Renal cortical epithelial cell (primary cell): Measurements from ENCODE around the gene ADCY9. TPM values are rescaled to one million over a fixed set of nuclear protein-coding genes. Genes with fewer than 3 reads are reported as not detected.
"Not testable (repeated sequence)": the region's sequence is repeated elsewhere in the genome, so short reads cannot be mapped to it uniquely, and the experiment has no call there.

Experiments used
- DNase-seq: peaks from one replicate; pipeline ENCODE4 v3.0.0-alpha.2; 2011; ENCODE audit warnings: low read depth
- total RNA-seq: library from RNA; depleted of rRNA; stranded (reverse); fragments of >200 nt; gene quantifications from 2 replicates; pipeline ENCODE4 v1.2.3, GENCODE V29; 2014

ADCY9 gene
- total RNA-seq, 1 donor from 2014 or later, result 20.2 TPM

DNA sequence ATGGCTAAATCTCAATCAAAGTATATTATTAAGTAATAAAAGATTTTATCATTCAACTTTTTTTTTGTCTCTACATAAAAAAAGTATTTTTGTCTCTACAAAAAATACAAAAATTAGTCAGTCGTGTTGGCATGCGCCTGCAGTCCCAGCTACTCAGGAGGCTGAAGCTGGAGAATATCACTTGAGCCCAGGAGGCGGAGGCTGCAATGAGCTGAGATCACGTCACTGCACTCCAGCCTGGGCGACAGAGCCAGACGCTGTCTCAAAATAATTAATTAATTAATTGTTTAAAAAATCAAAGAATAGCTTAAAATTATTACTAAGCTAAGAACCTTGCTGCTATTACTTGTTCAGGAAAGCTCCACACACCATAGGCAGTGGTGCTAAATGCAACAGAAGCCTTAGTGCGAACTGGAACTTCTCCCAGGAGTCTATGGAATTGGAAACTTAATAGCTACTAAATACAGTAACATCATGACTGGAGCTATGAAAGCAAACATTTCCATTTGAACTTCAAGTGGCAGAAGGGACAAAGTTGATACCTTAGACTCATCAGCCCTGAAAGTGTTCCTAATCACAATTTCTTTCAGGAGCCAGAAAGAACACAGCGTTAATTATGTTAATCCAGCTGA lies 22.6 kb downstream of the ADCY9 start:
- DNase-seq, result no peak

DNA sequence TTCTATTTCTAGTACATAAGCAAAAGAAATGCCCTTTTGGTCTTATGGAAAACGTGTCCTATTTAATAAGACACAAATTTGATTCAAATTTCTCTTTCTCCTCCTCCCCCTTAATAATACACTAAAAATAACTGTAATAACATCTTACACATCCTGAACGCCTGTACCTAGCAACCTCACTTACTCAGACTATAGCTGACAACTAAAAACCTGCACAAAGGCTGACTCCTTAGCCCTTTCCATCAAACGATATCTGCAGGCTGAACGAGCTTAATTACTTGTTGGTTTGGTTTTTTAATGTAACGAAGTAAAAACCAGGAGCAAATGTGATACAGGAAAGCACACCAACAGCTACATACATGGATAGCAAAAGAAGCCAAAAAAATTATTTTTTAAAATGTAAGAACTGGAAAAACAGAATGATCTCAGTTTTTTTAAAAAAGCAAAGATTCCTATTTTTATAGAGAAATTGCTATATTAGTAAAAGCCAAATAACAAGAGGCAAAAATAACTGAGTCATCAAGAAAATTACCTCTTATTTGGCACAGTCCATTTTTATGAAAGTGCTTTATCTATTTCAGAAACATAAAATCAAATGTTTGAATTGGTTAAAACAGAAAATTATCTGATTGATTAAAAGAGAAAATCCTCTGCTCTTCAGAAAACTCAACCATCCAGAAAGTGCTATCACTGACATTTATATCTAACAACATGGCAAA lies 23.5 kb downstream of the ADCY9 start:
- no peak for DNase-seq

DNA sequence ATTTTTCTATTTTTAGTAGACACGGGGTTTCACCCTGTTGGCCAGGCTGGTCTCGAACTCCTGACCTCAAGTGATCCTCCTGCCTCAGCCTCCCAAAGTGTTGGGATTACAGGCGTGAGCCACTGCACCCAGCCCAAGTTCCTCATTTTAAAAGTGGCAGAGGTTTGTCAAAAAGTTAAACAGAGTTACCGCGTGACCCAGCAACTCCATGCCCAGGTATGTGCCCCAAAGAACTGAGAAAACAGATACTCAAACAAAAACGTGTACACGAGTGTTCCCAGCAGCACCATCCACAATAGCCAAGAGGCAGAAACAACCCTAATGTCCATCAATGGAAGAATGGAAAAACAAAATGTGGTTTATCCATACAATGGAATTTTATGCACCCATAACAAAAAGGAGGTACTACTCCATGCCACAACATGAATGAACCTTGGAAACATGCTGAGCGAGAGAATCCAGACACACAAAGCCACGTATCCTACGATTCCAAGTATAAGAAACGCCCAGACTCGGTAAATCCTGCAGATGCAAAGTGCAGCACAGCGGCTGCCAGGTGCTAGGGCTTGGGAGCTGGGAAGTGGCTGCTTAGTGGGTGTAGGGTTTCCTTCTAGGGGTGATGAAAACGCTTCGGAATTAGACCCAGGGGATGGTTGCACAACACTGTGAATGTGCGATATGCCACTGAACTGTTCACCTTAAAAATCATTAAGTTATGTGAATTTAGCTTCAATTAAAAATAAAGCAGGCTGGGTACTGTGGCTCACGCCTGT lies 24.8 kb downstream of the ADCY9 start:
- DNase-seq, result no peak

DNA sequence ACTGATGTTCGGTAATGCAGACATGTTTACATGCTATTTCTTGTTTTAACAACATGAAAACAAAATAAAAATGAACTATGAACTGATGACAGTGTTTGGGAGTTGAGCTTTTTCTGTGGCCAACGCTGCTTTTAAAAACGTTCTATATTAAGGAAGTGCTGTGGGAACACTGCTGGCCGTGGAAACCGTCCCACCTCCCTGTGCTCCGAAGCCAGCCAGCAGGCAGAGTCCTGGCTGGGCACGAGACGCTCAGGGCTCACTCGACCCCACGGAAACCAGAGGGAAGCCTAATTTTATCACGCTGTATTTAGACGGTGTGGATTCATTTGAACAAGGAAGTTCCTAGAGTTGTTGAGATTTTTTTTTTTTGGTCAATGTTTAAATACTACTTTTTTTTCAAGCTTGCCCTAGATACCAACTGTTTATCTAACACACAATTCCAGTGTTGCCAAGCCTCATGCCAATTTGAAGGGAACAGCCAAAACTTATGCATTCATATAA lies 25.8 kb downstream of the ADCY9 start:
- DNase-seq, result peak; percentile 61

DNA sequence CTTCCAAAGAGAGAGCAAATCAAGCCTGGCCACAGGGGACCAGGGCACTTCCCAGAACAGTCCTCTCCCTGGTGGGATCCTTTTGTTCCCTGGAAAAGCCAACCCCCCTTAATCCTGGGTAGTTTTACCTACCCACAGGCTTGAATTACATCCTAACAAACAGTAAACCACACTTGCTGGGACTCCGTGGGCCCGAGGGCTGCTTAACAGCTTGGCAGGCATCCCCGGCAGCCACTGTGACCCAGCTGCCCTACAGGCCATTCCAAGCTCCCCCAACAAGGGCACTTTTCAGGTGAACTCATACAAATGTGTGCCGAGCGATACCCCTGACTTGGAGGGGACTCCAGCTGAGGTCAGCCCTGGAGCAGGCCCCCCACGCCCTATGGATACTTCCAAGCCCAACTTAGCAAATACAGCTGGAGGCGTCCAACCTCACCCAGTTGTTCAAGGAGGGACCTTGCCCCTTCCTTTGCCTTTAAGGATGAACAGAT lies 26.4 kb downstream of the ADCY9 start:
- DNase-seq, result no peak

DNA sequence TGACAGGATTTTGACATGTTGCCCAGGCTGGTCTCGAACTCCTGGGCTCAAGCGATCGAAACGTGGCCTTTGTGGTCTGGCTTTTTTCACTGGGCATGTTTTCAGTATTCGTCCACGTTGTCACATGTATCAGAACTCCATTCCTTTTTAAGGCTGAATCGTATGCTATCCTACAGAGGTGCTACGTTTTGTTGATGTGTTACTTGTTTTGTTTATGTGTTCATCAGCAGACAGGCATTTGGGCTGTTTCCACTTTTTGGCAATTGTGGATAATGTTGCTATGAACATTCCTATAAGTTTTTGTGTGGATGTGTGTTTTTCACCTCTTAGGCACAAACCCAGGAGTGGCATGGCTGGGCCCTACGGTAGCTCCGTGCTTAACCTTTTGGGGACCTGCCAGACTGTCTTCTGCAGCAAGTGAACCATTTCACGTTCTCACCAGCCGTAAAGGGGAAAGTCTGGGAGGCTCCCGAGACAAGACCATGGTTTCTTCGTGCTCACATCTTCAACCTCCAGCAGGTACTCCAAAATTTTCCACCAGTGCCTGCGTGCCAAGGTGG lies 26.9 kb downstream of the ADCY9 start:
- DNase-seq, result no peak

DNA sequence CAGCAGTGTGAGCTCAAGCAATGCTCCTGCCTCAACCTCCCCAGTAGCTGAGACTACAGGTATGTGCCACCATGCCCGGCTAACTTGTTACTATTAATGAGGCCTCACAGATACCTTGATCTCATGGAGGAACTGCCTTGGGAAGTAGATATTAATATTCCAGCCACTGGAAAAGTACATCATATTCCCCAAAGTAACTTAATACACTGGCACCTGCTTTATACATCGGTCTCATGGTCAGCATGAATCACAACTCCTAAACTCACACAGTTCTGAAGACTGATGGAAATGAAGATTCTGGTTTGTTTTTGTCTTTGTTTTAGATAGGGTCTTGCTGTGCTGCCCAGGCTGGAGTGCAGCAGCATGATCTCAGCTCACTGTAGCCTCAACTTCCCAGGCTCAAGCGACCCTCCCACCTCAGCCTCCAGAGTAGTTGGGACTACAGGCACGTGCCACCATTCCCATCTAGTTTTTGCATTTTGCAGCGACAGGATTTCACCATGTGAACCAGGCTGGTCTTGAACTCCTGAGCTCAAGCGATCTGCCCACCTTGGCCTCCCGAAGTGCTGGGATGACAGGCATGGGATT lies 28.2 kb downstream of the ADCY9 start:
- no peak for DNase-seq

DNA sequence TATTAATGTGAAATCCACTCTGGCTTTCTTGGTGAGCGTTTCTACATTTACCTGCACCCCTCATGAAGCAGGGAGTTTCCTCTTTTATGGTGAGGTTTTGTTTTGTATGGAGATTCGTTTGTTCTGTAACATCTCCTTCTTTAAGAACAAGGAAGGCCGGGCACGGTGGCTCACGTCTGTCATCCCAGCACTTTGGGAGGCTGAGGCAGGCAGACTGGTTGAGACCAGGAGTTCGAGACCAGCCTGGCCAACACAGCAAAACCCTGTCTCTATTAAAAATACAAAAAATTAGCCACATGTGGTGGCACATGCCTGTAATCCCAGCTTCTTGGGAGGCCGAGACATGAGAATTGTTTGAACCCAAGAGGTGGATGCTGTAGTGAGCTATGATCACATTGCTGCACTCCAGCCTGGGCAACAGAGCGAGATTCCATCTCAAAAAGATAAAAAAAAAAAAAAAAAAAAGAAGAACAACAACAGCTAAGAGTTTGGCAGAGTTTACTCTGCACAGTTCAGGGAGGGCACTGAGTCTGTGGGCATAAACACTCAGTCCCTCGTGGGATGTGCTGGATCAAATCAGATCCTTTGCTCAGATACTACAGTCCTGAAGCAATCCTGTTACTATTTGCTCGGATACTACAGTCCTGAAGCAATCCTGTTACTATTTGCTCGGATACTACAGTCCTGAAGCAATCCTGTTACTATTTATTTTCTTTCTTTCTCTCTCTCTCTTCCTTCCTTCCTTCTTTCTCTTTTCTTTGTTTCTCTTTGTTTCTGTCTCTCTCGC lies 28.9 kb downstream of the ADCY9 start:
- no peak for DNase-seq

DNA sequence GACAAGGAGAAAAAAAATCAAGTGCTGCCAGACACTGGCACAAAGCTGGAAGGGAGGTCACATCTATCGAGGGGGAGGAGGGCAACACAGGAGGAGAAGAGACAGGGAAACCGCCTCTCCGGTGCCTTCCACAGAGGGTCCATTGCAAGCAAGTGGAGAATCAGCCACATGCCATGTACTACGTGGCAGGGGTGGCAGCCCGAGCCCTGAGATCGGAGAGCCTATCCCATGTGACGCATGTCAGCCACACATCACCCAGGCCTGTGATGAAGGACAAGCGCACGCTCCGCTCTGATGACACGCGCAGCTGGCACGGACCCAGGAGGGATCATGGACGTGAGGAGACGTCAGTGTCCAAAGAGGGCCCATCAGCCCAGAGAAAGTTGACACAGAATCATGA lies 30.1 kb downstream of the ADCY9 start:
- no peak for DNase-seq

DNA sequence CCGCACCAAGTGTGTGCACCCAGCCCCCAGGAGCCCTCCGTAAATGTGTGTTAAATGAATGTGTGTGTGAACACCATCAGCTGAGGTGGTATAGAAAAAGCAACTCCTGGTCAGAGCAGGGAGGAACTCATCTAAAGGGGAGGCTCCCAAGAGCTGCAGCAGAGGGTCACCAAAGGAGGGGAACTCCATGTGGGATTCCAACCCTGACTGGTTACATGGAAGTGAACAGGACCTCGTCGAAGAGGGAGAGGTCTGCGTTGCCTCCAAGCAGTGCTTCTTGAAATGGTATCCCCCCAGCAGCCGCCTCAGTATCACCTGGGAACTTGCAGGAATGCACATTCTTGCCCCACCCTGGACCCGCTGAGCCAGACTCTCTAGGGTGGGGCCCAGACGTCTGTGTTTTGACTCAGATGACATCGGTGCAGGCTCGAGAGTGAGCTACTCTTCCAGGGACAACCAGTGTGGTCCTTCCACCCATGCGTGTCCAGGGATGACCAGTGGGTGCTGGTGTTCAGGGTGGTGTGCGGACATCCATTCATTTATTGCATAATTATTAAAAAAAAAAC lies 30.8 kb downstream of the ADCY9 start:
- no peak for DNase-seq

DNA sequence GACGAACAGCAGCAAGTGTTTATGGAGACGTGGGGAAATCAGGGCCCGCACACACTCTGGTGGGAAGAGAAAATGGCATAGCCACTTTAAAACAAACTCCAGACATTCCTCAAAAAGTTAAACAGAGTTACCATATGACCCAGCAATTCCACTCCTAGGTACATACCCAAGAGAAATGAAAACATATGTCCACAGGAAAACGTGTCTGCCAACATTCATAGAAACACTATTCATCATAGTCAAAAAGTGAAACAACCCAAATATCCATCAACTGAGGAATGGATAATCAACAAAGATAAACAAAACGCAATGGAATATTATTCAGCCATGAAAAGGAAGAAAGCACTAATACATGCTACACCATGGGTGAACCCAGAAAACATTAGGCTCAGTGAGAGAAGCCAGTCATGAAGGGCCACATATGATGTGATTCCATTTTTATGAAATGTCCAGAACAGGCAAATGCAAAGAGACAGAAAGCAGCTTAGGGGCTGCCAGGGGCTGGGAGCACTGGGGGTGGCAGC lies 32.8 kb downstream of the ADCY9 start:
- DNase-seq, result no peak

DNA sequence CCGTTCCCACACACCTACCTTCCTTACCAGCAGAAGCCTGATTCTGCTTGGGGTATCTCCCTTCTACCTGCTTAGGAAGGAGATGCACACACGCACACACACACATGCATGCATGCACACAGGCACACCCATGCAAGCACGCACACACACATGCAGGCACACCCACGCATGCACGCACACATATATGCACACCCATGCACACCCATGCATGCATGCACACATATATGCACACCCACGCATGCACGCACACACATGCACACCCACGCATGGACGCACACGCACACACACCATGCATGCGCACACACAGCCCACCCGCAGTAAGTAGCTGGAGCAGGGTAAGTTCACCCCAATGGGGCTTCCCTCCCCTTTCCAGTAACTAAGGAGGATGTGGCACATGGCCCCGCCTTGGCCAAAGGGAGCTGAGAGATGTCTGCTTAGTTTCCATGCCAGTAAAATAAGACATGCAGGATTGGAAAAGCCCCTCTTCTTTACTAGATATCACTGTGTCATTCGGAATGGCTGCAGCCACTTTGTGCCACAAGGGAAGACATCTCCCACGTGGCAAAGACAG lies 33.7 kb downstream of the ADCY9 start:
- no peak for DNase-seq

DNA sequence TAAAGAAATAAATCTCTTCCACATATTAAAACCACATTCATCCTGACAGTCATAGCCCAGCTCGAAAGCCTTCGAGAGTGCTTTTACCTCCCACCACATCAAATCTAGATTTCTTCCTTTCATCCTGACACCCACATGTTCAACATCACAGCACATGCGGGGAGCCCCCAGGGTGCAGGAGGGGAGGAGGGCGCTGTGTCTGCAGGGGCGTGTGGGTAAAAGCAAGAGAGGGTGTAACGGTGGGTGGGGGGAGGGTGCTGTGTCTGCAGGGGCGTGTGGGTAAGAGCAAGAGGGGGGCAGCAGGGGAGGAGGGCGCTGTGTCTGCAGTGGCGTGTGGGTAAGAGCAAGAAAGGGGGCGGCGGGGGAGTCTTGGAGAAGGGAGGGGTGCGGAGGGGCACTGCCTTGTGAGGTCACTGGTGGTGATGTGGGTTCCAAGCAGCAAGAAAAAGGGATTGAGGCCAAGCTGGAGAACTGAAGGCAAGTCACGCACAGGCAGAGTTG lies 34.7 kb downstream of the ADCY9 start:
- DNase-seq, result no peak

DNA sequence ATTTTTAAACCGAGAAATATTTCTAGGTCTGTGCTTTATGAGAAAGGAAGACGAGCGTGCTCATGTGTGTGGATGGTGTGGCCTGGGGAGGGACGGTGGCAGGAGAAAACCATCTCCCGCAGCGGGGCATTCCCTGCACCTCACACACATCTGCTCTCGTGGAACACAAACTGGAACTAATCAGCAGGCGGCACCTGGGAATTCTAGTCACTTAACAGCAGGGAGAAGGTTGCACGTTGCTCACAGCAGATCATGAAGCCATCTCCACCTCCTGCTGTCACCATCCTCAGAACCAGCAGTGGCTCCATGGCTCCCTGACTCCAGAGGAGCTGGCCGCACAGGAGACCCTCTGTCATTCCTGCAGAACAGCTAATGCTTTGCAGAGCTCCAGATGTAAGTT lies 35.2 kb downstream of the ADCY9 start:
- no peak for DNase-seq

DNA sequence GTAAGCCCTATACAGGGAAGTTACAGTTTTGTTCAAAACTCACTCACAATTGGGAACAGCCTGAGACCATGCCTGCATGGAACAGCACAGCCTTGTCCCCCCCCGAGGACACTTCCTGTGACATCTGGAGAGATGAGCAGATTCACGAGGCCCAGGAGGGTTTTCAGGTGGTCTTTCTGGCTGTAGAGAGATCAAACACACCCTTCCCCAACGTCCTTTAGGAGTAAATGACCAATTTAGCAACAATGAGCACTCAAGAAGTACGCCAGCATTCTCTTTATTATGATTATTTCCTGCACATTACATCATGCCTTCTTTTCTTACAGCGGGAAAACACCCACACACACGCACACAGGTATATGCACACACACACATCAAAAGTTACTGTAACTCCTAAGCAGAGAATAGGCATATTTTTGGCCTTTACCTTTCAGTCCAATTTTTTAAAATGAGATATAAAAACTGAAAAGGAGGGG lies 39.0 kb downstream of the ADCY9 start:
- no peak for DNase-seq

DNA sequence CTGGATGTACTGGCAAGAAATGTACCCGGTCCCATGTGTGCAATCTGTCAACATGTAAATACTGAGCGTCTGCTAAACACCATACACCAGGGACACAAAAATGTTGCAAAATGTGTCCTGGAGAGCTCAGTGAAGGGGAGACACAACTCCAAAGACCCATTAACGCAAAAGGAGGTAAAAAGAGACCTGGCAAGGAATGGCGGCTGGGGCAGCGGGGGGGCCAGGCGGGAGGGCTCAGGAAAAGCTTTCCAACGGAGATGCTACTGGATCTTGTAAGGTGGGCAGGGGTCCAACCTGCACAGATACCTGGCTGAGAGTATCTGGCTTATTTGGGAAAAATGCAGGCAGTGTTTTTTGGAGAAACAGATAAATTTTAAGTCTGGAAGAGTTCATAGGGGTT lies 40.7 kb downstream of the ADCY9 start:
- DNase-seq, result no peak

DNA sequence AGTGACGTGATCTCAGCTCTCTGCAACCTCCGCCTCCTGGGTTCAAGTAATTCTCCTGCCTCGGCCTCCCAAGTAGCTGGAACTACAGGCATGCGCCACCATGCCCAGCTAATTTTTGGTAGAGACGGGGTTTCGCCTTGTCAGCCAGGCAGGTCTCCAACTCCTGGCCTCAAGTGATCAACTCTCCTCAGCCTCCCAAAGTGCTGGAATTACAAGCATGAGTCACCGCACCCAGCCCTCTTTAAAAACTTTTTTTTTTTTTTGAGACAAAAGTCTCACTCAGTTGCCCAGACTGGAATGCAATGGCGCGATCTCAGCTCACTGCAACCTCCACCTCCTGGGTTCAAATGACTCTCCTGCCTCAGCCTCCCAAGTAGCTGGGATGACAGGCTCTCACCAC lies 43.1 kb downstream of the ADCY9 start:
- not testable (repeated sequence) for DNase-seq

DNA sequence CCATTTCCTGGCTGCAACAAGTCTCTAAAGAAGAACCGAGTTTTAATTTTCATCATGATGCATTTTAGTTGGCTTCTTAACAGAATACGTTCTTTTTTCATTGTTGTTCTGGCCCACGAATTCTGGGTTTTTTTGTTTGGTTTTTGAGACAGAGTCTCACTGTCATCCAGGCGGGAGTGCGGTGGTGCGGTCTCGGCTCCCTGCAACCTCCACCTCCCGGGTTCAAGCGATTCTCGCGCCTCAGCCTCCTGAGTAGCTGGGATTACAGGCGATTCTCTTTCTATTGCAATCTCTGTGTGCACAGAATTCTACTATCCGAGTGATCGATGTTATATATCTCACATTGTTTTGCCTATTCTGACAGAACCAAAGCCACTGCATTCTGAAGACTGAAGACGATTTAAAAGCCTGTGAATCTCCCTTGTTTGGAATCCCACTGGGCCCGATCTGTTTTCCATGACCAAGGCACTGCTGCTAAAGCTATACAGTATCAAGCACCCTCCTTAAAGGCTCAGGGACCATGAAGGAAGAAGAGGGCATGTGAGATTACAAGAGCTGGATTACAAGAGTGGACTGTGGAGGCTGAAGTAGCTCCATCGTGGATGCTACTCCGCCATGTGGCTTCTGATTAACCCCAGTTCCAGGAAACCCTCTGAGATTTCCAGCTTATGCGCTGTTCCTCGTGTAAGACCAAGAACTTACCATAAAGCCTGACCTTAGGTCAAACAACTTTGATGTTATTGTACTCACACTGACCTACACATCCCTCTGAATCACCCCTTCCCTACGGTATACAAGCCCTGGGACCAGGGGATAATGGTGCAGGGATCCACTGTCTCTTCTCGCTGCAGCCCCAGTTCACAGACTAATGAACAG lies 44.3 kb downstream of the ADCY9 start:
- no peak for DNase-seq

DNA sequence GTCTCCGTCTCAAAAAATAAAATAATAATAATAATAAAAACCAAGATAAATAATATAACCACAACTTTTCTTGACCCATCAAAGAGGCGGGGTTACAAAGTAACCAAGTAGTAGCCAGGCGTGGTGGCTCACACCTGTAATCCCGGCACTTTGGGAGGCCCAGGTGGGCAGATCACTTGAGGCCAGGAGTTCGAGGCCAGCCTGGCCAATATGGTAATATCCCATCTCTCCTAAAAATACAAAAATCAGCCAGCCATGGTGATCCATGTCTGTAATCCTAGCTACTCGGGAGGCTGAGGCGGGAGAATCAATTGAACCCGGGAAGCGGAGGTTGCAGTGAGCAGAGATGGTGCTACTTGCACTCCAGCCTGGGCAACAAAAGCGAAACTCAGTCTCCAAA lies 45.3 kb downstream of the ADCY9 start:
- DNase-seq, result no peak
